Measurements from ENCODE around the gene CARS1.

DNA sequence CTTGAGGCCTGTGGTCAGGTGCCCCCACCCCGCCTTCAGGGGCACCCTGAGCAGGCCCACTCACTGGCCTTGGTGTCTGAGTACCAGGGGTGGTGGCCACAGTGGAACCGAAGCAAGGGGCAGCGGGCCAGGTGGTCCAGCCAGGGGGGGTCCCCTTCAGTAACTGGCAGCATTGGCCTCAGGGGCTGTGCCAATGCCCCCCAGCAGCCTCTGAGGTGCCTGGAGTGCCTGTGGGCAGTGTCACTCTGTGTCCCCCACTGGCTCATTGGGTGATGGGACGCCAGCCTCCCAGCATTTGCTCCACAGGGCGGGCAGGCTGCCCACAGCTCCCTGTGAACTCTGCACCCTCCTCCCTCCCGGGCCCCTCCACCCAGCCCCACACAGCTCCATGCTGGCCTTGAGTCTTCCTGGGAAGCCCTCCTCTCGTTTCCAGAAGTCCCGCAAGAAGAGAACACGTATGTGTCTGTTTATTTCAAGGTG, 29.5 kb upstream of the CARS1 start:
- TF ChIP-seq POLR2AphosphoS5 (IDR thresholded peaks at IDR 0.05) (no peak), CTCF (IDR thresholded peaks at IDR 0.05) (no peak)

Measured in transverse colon (tissue), 4 donors.